GF-D8 (cell line): Measurements from ENCODE around the gene SLC35B2.
"Not testable (repeated sequence)": the region's sequence is repeated elsewhere in the genome, so short reads cannot be mapped to it uniquely, and the experiment has no call there.

ENCODE experiments used
- DNase-seq: peaks from one replicate; lab custom pipeline; 2025; lab: John Stamatoyannopoulos, UW

Gene SLC35B2

GRCh38 chr6:44234101-44235025 is 23.0 kb downstream of the SLC35B2 start:
- no peak for DNase-seq

GRCh38 chr6:44233567-44234100 is 23.7 kb downstream of the SLC35B2 start:
- DNase-seq: peak; percentile 36

GRCh38 chr6:44232676-44233566 is 24.4 kb downstream of the SLC35B2 start:
- DNase-seq: no peak

- not testable (repeated sequence) for DNase-seq
Observed at GRCh38 chr6:44231426-44231825, 25.9 kb downstream of the SLC35B2 start.

GRCh38 chr6:44230034-44230675 is 27.2 kb downstream of the SLC35B2 start:
- no peak for DNase-seq

GRCh38 chr6:44229376-44230033 is 27.8 kb downstream of the SLC35B2 start:
- no peak for DNase-seq

- DNase-seq: no peak
Observed at GRCh38 chr6:44228836-44229235, 28.5 kb downstream of the SLC35B2 start.

GRCh38 chr6:44228433-44228832 is 28.9 kb downstream of the SLC35B2 start:
- no peak for DNase-seq

GRCh38 chr6:44228031-44228430 is 29.3 kb downstream of the SLC35B2 start:
- DNase-seq: no peak

GRCh38 chr6:44227148-44227793 is 30.1 kb downstream of the SLC35B2 start:
- DNase-seq: no peak

- peak; percentile 34 for DNase-seq
Observed at GRCh38 chr6:44226368-44227147, 30.8 kb downstream of the SLC35B2 start.

GRCh38 chr6:44225579-44226325 is 31.6 kb downstream of the SLC35B2 start:
- peak; percentile 74 for DNase-seq

- DNase-seq: no peak
Observed at GRCh38 chr6:44224965-44225305, 32.4 kb downstream of the SLC35B2 start.

GRCh38 chr6:44224029-44224964 is 33.0 kb downstream of the SLC35B2 start:
- peak; percentile 24 for DNase-seq

- peak; percentile 49 for DNase-seq
Observed at GRCh38 chr6:44223319-44224028, 33.9 kb downstream of the SLC35B2 start, which contains the start of gene SLC29A1. Gene SLC29A1 (plus strand): TSS chr6:44223595. CDS start chr6:44227314, 3,719 bp downstream.

GRCh38 chr6:44222486-44223318 is 34.6 kb downstream of the SLC35B2 start:
- DNase-seq: no peak

GRCh38 chr6:44221961-44222335 is 35.4 kb downstream of the SLC35B2 start:
- no peak for DNase-seq
